ENCODE data around the gene CRYBG3.
"Not testable (repeated sequence)": the region's sequence is repeated elsewhere in the genome, so short reads cannot be mapped to it uniquely, and the experiment has no call there.

CRYBG3 gene

DNA sequence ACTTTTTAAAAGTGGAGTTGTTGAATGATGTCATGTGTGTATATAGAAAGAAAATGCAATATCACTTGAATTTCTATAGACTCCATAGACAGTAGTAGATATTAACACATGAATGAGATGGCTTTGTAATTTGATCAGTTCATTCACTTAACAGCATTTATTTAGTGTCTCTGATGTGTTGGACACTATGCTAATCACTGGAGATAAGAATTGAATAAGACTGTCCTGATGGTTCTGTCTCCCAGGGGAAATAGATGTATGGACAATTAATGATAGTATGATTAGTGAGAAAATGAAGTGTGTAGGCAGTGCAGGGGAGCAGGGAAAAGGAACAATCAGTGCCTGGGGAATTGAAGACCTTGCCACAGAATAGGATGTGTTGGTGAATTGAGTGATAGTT, 77.5 kb downstream of the CRYBG3 start:
- DNase-seq: no peak

DNA sequence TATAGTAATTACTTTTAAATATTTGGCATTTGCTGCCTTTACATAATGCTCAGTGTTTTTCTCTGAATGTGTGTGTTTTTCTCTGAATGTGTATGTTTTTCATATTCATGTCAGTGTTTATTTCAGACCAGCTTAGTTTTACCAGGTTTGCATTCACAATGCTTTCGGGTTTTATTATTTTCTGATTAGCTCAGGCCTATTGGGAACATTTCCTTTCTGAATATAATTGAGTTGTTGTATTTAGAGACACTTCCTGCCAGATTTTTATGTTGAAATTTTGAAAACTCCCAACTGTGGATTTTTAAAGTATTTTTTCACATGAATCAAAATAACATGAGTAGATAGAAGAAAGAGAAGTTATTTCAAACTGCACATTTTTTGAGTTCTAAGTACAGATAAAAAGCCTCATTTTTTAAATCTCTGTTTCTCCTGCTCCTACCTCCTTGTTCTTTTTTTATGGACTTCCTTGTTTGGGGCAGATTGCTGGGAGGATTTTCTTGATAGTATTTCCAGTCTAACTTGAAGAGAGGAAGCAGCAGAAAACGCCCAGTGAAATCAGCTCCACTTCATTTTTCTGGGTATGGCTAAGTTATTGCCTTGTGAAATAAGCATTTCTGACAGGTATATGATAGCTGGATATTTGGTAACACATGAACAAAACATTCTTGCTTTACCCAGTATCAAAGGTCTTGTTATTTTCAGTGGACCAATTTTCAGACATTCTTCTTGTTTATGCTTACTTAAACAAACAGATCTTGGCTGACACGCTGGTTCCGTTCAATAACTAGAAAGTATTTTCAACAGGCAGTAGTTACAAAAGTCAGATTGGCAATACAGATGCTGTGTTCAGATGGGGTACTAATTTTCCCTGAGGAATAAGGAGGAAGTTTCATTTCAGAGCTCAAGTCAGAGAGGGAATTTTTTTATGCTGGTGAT, 79.8 kb downstream of the CRYBG3 start:
- peak; percentile 26 to 28 for DNase-seq

DNA sequence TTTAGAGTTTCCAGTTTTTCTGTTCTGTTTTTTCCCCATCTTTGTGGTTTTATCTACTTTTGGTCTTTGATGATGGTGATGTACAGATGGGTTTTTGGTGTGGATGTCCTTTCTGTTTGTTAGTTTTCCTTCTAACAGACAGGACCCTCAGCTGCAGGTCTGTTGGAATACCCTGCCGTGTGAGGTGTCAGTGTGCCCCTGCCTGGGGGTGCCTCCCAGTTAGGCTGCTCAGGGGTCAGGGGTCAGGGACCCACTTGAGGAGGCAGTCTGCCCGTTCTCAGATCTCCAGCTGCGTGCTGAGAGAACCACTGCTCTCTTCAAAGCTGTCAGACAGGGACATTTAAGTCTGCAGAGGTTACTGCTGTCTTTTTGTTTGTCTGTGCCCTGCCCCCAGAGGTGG, 88.0 kb downstream of the CRYBG3 start:
- not testable (repeated sequence) for DNase-seq

DNA sequence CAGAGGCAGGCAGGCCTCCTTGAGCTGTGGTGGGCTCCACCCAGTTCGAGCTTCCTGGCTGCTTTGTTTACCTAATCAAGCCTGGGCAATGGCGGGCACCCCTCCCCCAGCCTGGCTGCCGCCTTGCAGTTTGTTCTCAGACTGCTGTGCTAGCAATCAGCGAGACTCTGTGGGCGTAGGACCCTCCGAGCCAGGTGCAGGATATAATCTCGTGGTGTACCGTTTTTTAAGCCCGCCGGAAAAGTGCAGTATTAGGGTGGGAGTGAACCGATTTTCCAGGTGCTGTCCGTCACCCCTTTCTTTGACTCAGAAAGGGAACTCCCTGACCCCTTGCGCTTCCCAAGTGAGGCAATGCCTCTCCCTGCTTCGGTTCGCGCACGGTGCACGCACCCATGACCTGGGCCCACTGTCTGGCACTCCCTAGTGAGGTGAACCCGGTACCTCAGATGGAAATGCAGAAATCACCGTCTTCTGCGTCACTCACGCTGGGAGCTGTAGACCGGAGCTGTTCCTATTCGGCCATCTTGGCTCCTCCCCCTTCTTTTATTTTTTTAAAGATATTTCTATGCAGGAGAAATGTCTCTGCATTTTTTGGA, 88.5 kb downstream of the CRYBG3 start:
- not testable (repeated sequence) for DNase-seq

DNA sequence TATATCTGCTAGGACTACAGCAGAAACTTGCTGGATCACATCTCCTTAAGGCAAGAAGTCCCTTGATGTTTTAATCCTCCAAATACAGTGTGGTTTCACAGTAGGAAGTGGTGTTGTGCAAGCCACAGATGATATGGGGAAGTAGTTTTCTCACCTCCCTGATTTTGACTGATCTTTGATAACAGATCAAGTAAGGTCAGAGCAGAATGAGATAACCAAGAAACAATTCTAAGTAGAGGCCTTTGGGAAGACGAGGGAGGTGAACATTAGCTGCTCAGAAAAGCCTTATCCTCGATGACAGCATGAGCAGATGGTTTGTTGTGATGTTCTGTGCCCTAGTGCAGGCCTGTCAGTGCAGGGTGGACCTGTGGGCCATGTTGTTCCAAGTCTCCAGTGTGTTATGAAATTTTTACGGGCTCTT, 89.1 kb downstream of the CRYBG3 start:
- DNase-seq: peak; percentile 60 to 62

DNA sequence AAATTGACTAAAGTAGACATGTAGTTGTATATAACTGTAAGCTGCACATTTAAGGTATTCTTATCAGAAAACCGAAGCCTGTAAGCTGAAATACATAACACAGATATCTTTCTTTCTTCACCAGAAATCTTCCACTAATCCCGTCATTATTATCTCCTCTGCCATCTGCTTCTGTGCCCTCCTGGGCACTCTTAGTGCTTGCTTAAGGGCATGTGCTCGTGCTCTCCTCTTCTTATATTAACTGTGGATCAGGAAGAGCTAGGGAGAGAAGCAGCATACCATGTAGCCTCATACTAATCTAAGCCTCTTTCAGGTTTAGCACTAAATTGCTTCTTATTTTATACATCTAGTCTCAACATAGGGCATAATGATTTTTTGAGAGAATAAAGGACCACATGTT, 89.6 kb downstream of the CRYBG3 start:
- no peak for DNase-seq

DNA sequence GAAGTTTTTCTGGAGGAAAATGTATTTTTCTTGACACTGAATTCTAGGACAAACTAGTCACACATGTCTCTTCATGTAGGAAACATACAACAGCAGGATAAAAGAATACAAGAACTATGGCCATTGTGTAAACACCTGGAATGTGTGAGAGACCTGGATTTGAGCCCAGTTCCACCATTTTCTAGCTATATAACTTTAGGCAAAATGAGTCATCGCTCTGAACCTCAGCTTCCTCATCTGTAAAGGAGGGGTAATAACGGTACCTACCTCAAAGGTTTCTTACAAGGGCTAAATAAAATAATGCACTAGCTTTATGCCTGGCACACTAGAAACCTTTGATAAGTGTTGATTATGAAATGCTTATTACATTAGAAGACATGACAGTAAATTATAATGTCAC, 92.6 kb downstream of the CRYBG3 start:
- no peak for DNase-seq

DNA sequence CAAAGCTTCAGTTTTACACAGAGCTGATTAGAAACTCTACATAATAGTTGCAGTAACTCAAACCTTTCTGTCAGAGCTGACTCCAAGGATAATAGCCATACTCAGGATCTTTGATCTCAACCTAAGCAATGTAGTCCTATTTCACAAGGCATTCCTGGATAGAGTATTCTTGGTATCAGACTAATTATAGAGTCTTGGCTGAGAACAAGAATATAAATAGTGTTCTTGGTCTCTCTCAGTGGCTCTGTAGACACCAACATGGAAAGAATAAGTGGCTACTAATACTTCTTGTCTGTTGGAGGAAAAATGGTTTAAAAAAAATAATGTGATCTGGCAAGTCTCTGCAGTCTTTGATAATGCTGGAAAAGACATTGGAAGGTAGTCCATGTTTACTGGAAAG, 94.8 kb downstream of the CRYBG3 start:
- no peak for DNase-seq

DNA sequence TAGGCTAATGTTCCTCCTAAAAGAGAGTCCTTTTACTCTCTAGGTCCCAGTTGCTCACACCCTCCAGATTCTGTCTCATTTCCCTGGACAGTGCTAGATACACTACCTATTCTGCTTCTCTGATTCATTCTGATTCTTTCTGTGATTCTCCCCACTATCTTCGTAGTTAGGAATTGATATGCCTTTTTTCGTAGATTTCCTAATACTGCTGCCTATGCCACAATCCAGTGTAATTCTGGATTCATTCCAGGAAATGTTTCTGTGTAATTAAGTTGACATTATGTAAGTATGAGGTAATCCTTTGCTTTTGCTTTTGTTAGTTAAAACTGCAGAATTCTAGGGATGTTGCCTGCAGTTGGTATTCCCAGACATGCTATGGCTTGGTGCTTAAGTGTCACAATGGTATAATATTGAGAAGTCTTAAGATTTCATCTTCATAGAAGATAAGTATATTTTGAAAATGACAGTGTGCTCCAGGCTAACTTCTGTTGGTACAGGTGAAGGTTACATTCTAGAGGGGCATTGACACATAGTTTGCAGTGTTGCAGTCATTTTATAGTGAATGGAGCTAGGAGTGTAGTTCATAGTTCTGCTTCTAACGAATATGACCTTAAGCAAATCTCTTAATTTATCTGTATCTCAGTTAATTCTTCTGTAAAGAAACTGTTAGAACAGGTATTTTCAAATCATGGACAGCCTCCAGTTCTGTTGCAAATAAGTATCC, 96.2 kb downstream of the CRYBG3 start:
- DNase-seq: peak in 1 of 2 donors; percentile 22

DNA sequence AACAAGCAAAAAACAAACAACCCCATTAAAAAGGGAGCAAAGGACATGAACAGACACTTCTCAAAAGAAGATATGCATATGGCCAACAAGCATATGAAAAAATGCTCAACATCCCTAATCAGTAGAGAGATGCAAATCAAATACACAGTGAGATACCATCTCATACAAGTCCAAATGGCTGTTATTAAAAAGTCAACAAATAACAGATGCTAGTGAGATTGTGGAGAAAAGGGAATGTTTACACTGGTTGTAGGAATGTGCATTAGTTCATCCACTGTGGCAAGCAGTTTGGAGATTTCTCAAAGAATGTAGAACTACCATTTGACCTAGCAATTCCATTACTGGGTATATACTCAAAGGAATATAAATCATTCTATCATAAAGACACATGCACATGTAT, 105.9 kb downstream of the CRYBG3 start:
- no peak for DNase-seq

DNA sequence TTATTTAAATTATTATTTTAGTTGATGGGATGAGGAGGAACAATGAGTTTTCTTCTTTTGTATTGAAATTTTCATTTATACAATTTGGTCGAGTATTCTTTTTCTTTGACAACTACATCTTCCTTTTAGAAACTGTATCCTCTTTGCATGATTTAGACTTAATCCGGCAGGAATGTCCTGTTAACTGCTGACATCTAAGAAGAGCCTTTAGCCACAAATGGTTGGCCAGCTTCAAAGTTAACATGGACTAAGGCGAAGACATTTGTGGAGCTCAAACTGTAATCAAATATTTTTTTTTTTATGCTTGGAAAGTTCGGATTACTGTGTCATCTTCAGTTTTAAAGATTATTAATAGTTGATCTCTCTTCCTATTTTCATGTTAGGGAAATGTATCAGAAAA, 107.2 kb downstream of the CRYBG3 start:
- no peak for DNase-seq

DNA sequence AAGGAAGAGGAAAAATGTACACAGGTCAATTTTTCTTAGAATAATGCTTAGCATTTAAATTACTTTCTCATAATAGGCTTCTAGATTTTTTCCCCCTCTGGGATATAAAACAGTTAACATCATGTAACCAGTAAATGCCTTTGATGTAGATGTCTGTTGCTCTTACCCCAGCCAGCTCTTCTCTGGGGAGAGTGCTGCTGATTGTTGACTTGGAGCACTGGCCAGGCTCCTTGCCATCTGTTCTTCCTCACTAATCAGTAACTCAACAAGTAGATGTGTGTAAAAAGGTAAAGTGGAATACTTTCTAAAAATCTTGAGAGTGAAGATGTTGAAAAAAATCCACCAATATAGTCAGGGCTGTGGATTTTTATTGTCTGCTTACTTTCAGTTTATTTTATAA, 108.2 kb downstream of the CRYBG3 start:
- DNase-seq: no peak

DNA sequence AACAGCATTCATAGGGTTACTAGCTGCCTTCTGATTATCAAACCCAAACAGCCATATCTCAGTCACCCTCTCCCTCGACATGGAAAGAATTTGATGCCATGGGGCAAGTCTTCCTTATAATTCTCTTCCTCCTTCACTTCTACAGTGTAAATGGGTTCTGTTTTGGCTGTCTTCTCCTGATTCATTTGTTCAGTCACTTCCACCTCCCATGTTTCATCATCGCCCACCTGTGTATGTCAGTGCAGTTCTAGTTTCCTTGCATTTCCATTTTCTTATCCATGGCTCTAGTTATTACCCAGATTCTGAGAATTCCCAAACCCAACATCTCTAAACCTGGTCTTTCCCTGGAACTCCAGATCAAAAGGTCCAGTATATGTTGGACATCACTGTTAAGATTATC, 109.4 kb downstream of the CRYBG3 start:
- DNase-seq: no peak

DNA sequence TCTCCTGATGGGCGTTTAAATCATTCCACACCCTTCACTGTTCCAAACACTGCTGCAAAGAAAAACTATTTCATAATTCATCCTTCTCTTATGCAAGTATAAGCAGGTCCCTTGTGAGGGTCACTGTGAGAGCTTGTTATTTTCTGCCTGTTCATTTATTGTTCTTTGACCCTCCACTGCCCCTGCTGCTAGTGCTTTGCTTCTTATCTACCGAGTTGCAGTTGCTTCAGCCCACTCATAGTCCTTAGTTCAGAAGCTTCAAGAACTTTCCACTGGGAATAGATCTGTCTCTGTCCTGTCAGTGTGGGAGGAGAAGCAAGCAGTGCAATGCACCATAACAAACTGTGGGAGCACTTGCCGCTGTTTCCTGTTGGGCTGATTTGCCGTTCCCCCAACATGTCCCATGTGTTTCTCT, 110.6 kb downstream of the CRYBG3 start:
- no peak for DNase-seq

DNA sequence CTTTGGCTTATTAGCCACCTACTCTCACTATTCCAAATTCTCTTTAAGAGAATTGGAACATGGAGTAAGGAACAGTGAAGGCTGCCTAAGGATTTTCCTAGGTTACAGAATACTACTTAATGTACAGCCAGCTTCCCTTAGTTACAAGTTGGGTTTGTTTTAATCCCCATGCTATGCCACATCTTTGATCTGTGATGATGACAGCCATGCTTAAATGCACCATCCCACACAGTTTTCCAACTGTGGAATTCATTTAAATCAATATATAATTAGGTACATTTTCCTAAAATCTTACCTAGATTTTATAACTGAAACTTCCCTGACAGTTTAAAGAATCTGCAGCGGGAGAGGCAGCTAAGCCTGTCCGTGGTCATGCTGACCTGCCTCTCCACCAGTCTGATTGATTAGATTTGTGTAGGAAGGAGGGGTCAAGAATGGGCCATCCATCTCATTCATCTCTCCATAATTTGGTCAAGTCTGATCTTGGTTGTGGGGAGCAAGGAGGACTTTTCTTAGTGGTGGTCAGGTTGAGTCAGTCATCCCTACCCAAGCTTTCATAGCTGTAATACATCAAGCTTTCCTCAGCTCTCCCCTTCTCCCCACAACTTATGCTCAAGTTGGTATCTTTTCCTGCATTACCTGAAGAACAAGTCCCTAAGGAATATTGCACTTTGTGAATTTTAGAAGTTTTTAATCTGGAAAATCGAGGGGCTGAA, 113.3 kb downstream of the CRYBG3 start:
- no peak for DNase-seq

DNA sequence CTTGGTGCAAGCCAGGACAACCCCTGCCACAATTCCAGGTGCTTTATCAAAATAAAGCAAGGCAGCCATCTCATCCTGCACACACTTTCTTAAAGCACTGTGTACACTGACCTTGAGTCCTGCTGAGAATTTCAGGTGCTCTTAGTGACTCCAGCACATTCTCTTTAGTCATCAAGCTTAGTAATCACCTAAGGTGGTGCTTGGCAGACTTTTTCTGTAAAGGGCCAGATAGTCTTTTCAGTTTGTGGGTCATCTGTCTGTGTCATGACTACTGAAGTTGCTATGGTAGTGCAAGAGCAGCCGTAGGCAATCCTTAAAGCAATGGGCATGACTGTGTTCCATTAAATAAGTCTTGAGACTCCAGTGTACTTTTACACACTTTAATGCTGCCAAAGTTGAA, 114.0 kb downstream of the CRYBG3 start:
- no peak for DNase-seq

DNA sequence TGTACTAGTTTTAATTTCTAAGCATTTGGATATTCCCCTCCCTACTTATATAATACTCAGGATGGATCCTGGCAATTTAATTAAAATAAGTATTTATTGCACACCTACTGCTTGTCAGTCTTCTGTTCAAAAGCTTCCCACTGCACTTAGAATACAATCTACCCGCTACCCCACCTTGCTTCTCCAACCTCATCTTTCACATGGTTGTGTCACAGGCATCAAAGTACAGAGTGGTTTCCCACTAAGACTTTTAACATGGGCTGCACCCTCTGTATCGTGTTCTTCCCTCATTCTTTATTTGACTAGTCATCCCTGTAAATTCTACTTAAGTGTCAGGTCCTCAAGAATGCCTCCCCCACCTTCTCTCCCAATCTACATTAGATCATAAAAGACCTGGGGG, 115.4 kb downstream of the CRYBG3 start:
- DNase-seq: no peak

DNA sequence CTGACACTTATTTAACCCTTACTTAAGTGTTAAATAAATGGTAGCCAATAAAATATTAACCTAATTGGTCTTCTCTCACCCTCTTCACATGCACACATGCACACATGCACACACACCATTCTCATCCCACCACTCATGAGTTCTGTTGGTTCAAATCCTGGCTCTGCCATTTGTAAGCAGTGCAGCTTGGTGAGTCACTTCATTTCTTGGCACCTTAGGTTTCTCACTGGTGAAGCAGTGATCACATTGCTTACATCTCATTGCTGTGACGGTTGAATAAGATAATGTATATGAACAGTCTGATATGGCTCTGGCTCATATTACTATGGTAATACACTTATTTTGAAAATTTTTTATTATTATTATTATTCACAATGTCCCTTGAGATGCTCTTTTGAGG, 116.6 kb downstream of the CRYBG3 start:
- DNase-seq: no peak

DNA sequence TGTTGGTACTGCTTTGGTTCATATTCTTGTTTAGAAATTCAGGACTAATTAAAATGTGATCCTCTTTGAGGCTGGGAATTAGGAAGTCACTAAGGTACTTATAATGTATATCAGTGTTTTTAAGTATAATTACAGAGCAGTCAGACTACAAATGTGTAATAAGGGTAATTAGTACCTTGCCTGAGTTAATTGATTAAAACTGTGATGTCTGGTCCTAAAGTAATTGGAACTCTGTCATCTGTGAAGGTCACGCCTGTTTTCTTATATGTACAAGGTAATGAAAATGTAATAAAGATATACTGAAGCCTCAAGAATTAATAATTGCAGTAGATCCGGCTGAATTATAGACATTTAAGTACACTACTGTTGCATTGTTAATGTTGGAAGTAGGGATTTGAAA, 117.6 kb downstream of the CRYBG3 start:
- no peak for DNase-seq

DNA sequence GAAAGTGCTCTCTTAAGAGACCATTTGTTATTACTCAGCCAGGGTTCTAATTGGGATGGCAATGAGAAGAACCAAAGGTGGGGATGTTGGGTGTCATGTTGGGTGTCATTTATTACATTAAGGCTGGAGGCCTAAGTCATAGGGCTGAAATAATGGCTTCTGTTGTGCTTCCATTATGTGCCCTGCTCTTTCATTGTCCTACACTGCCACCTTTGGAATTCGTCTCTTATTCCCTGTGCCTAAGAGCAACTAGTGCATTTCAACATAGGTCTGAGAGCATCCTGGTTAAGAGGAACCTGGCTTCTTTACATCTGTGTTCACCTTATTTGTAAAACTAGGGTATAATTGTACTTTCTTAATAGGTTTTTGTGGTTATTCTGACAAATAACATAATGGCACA, 118.2 kb downstream of the CRYBG3 start:
- DNase-seq: no peak

DNA sequence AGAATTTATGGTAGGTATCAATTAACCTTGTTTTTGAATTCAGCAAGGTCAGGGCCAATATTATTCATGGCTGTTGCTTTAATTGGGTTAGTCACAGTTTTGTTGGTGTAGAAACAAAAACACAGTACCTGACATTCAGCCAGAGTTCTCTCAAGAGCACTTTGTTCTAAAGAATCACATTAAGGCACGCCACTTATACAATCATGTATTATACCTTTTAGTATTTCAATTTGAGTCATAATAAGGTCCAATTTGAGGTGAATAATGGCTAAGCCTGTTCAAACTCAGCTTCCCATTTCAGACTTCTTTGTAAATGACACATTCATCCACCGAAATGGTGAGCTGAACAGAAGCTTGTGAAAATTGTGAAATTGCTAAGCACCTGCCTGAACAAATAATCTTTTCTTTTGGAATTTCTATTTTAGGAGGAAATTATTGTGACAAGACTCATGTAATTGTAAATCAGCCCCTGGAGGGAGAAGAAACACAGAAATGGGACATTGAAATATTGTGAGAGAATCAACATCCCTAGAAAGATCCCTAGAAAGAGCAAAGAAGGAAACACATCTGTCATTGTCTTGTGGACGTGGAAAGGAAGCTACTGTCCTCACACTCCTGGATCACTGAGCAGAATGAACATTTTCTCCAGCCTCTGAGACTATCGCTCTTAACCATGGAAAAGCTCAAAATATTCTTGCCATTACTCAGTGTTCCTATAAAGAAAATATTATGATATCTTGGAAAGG, 121.2 kb downstream of the CRYBG3 start:
- no peak for DNase-seq

Measured in inflammatory macrophage (primary cell).